ENCODE data around the gene KRT13. TPM values are rescaled to one million over a fixed set of nuclear protein-coding genes. Genes with fewer than 3 reads are reported as not detected.

KRT13 gene
- total RNA-seq: not detected in 2 replicates

GRCh38 chr17:41505007-41505808 is at the start of gene KRT13:
Gene KRT13 (minus strand): TSS chr17:41505612. CDS start chr17:41505550, 62 bp downstream.

GRCh38 chr17:41518789-41519449 is 13.5 kb upstream of the KRT13 start, which contains the start of gene KRT15:
Gene KRT15 (minus strand): TSS chr17:41518890. CDS start chr17:41518827, 63 bp downstream.

GRCh38 chr17:41489531-41489930 is 15.9 kb downstream of the KRT13 start, which contains the start of gene KRT36:
Gene KRT36 (minus strand): TSS chr17:41489910. CDS start chr17:41489864, 46 bp downstream.

GRCh38 chr17:41481036-41481435 is 24.4 kb downstream of the KRT13 start, which contains the start of gene KRT35:
Gene KRT35 (minus strand): TSS chr17:41481151. CDS start chr17:41481097, 54 bp downstream.

GRCh38 chr17:41466988-41467387 is 38.4 kb downstream of the KRT13 start, which contains the start of gene KRT32:
Gene KRT32 (minus strand): TSS chr17:41467386. CDS start chr17:41467325, 61 bp downstream.

Other genes starting within 250 kb of the KRT13 start
- gene KRTAP9-6, start 240.2 kb downstream of the KRT13 start, total RNA-seq: not detected in 2 replicates
- gene KRTAP9-7, start 229.9 kb downstream of the KRT13 start, total RNA-seq: not detected in 2 replicates
- not detected in 2 replicates for gene KRTAP29-1, start 202.8 kb downstream of the KRT13 start, total RNA-seq
- gene KRTAP16-1, start 196.3 kb downstream of the KRT13 start, total RNA-seq: not detected in 2 replicates
- not detected in 2 replicates for gene KRTAP17-1, start 189.9 kb downstream of the KRT13 start, total RNA-seq
- gene KRT33A, start 154.8 kb downstream of the KRT13 start, total RNA-seq: not detected in 2 replicates
- gene KRT33B, start 135.8 kb downstream of the KRT13 start, total RNA-seq: not detected in 2 replicates
- gene KRT34, start 123.3 kb downstream of the KRT13 start, total RNA-seq: 0.91 TPM in 1 of 2 replicates, not detected in the other
- not detected in 2 replicates for gene KRT31, start 108.0 kb downstream of the KRT13 start, total RNA-seq
- not detected in 2 replicates for gene KRT37, start 81.0 kb downstream of the KRT13 start, total RNA-seq
- not detected in 2 replicates for gene KRT38, start 64.6 kb downstream of the KRT13 start, total RNA-seq
- gene KRT32, start 38.2 kb downstream of the KRT13 start, total RNA-seq: not detected in 2 replicates
- not detected in 2 replicates for gene KRT35, start 24.5 kb downstream of the KRT13 start, total RNA-seq
- gene KRT36, start 15.7 kb downstream of the KRT13 start, total RNA-seq: not detected in 2 replicates
- gene KRT15, start 13.3 kb upstream of the KRT13 start, total RNA-seq: 0.65 and 1.1 TPM in 2 replicates
- gene KRT19, start 22.7 kb upstream of the KRT13 start, total RNA-seq: 23.1 and 78.7 TPM in 2 replicates
- not detected in 2 replicates for gene KRT9, start 66.4 kb upstream of the KRT13 start, total RNA-seq
- gene KRT14, start 81.3 kb upstream of the KRT13 start, total RNA-seq: not detected in 2 replicates
- 0.30 TPM in 1 of 2 replicates, not detected in the other for gene KRT16, start 107.2 kb upstream of the KRT13 start, total RNA-seq
- 0.32 and 0.61 TPM in 2 replicates for gene KRT17, start 119.0 kb upstream of the KRT13 start, total RNA-seq
- gene EIF1, start 183.3 kb upstream of the KRT13 start, total RNA-seq: 93.2 and 112 TPM in 2 replicates
- not detected in 2 replicates for gene GAST, start 206.7 kb upstream of the KRT13 start, total RNA-seq
- under 0.01 and 0.30 TPM in 2 replicates for gene HAP1, start 229.0 kb upstream of the KRT13 start, total RNA-seq